GM23338 (cell line): ENCODE measurements around the gene UVSSA. TPM values are rescaled to one million over a fixed set of nuclear protein-coding genes. Genes with fewer than 3 reads are reported as not detected.

Source experiments
- ATAC-seq: fragments of 200-7000 bp; cut with Tn5 transposase; 3 replicates; pipeline ENCODE4 v1.9.1; 2020
- DNase-seq: peaks from one replicate; pipeline ENCODE4 v3.0.0-alpha.2; 2015; ENCODE audit warnings: low spot score
- H2AFZ ChIP-seq: fragments of 200-600 bp; sonication (generic); 2 replicates; pipeline ENCODE4 v1.8.0; 2016; ENCODE audit warnings: antibody characterized with exemption, mild to moderate bottlenecking, moderate library complexity
- H3F3A ChIP-seq: fragments of 200-600 bp; sonication (generic); replicated peaks from 2 replicates; pipeline ENCODE4 v1.8.0; 2017; ENCODE audit warnings: antibody characterized with exemption, mixed run types, low read depth
- H3K27ac ChIP-seq: fragments of 200-600 bp; sonication (generic); 2 replicates; pipeline ENCODE4 v1.6.1; 2016; ENCODE audit warnings: low read depth
- H3K27me3 ChIP-seq: fragments of 200-600 bp; sonication (generic); 2 replicates; pipeline ENCODE4 v1.8.0; 2016; ENCODE audit warnings: mild to moderate bottlenecking, mixed run types, moderate library complexity; ENCODE audit not compliant: insufficient read depth
- H3K36me3 ChIP-seq: fragments of 200-600 bp; sonication (generic); 2 replicates; pipeline ENCODE4 v1.8.0; 2016; ENCODE audit warnings: mild to moderate bottlenecking; ENCODE audit not compliant: insufficient read depth
- H3K4me1 ChIP-seq: fragments of 200-600 bp; sonication (generic); 2 replicates; pipeline ENCODE4 v1.8.0; 2016; ENCODE audit warnings: mild to moderate bottlenecking, moderate library complexity; ENCODE audit not compliant: insufficient read depth
- H3K4me2 ChIP-seq: fragments of 200-600 bp; sonication (generic); 2 replicates; pipeline ENCODE4 v1.7.1; 2017; ENCODE audit warnings: mixed run types
- H3K4me3 ChIP-seq: fragments of 200-600 bp; sonication (generic); 2 replicates; pipeline ENCODE4 v1.6.1; 2016; ENCODE audit warnings: mixed run types
- H3K79me2 ChIP-seq: fragments of 200-600 bp; sonication (generic); replicated peaks from 2 replicates; pipeline ENCODE4 v1.8.0; 2017; ENCODE audit warnings: mild to moderate bottlenecking; ENCODE audit not compliant: insufficient read depth
- H3K9me2 ChIP-seq: fragments of 200-600 bp; sonication (generic); 2 replicates; pipeline ENCODE4 v1.8.0; 2017; ENCODE audit not compliant: insufficient read depth
- H4K20me1 ChIP-seq: fragments of 200-600 bp; sonication (generic); replicated peaks from 2 replicates; pipeline ENCODE4 v1.8.0; 2017; ENCODE audit warnings: mild to moderate bottlenecking; ENCODE audit not compliant: insufficient read depth
- H3K27ac Mint-ChIP-seq: 2 replicates; pipeline ENCODE4 v1.8.0; 2020; ENCODE audit warnings: inconsistent platforms, mild to moderate bottlenecking, moderate library complexity, mixed read lengths
- H3K27me3 Mint-ChIP-seq: 3 replicates; pipeline ENCODE4 v1.8.0; 2022; ENCODE audit warnings: low read depth, mild to moderate bottlenecking, moderate library complexity, mixed read lengths, inconsistent platforms; ENCODE audit not compliant: insufficient read depth, poor library complexity
- H3K36me3 Mint-ChIP-seq: 3 replicates; pipeline ENCODE4 v1.8.0; 2021; ENCODE audit warnings: low read depth, mild to moderate bottlenecking, inconsistent platforms, moderate library complexity, mixed read lengths
- H3K4me1 Mint-ChIP-seq: 3 replicates; pipeline ENCODE4 v1.8.0; 2020; ENCODE audit warnings: mild to moderate bottlenecking, inconsistent platforms, mixed read lengths
- H3K4me3 Mint-ChIP-seq: 3 replicates; pipeline ENCODE4 v1.8.0; 2021; ENCODE audit warnings: moderate library complexity, mild to moderate bottlenecking, inconsistent platforms, mixed read lengths
- H3K9me3 Mint-ChIP-seq: 3 replicates; pipeline ENCODE4 v1.8.0; 2020; ENCODE audit warnings: moderate library complexity, mild to moderate bottlenecking, inconsistent platforms, mixed read lengths
- CREB1 ChIP-seq: fragments of 250-450 bp; sonication (Bioruptor Pico); IDR thresholded peaks from 2 replicates; pipeline ENCODE4 v1.5.0; 2020; ENCODE audit warnings: low read depth, mild to moderate bottlenecking, moderate library complexity
- ETS1 ChIP-seq: IDR thresholded peaks from 2 replicates; pipeline ENCODE4 v1.6.1; 2016; ENCODE audit warnings: antibody characterized with exemption
- EZH2phosphoT487 ChIP-seq: fragments of 200-600 bp; sonication (generic); IDR thresholded peaks from one replicate; pipeline ENCODE4 v1.8.1; 2018; ENCODE audit warnings: antibody characterized with exemption; ENCODE audit not compliant: unreplicated experiment
- JUNB ChIP-seq: IDR thresholded peaks from one replicate; pipeline ENCODE4 v1.6.1; 2016; ENCODE audit warnings: antibody characterized with exemption; ENCODE audit not compliant: unreplicated experiment
- NANOG ChIP-seq: IDR thresholded peaks from 2 replicates; pipeline ENCODE4 v1.6.1; 2016; ENCODE audit warnings: antibody characterized with exemption, borderline replicate concordance
- POLR2AphosphoS5 ChIP-seq: IDR thresholded peaks from 2 replicates; pipeline ENCODE4 v1.6.1; 2016; ENCODE audit warnings: antibody characterized with exemption, low read depth
- REST ChIP-seq: IDR thresholded peaks from one replicate; pipeline ENCODE4 v1.6.1; 2018; ENCODE audit warnings: antibody characterized with exemption; ENCODE audit not compliant: unreplicated experiment
- STAT1 ChIP-seq: IDR thresholded peaks from one replicate; pipeline ENCODE4 v1.6.1; 2016; ENCODE audit warnings: antibody characterized with exemption; ENCODE audit not compliant: unreplicated experiment
- ZNF331 ChIP-seq: fragments of 250-450 bp; sonication (Bioruptor Pico); IDR thresholded peaks from 2 replicates; pipeline ENCODE4 v1.5.0; 2020; ENCODE audit warnings: low read depth, mild to moderate bottlenecking, moderate library complexity
- ZNF462 ChIP-seq: fragments of 250-450 bp; sonication (Bioruptor Pico); IDR thresholded peaks from 2 replicates; pipeline ENCODE4 v1.5.0; 2020; ENCODE audit warnings: mild to moderate bottlenecking, moderate library complexity
- polyA plus RNA-seq: library from polyadenylated mRNA; unstranded; fragments of >200 nt; fragmentation: Nextera tagmentation; extraction: Ambion mirVana; gene quantifications from 2 replicates; pipeline ENCODE4 v1.2.1, GENCODE V29; 2016
- total RNA-seq: library from RNA; depleted of rRNA; stranded (reverse); fragments of >200 nt; shearing (Covaris generic); gene quantifications from 2 replicates; pipeline ENCODE4 v1.2.3, GENCODE V29; 2014

The UVSSA gene
- total and polyA plus RNA-seq, 2 experiments from 2014 or later = 6.5 to 27.7 TPM

GRCh38 chr4:1357356-1358248, 10.6 kb downstream of the UVSSA start (continued):
- TF ChIP-seq REST (no peak), STAT1 (no peak), CREB1 (no peak), JUNB (no peak), ETS1 (no peak), ZNF331 (CRISPR knock-in tag) (no peak), NANOG (no peak)

- Mint-ChIP-seq H3K27ac (no peak overlapping the region), H3K9me3 (no peaks in the 10 kb centered on the region), H3K36me3 (peaks cover 10% of the 10 kb centered on the region), H3K4me3 (no peak overlapping the region), H3K27me3 (peaks cover 2% of the 10 kb centered on the region), H3K4me1 (peaks cover 3% of the 10 kb centered on the region; the same call in 2 of the 3 replicates)
- H3K79me2 ChIP-seq = no peaks in the 10 kb centered on the region
- no peak overlapping the region for H3K27ac ChIP-seq
- H3F3A ChIP-seq = no peaks in the 10 kb centered on the region
- no peak overlapping the region for H3K4me2 ChIP-seq
- no peak for DNase-seq
- no peaks in the 10 kb centered on the region for H4K20me1 ChIP-seq
- no peaks in the 10 kb centered on the region for H3K27me3 ChIP-seq
- H3K4me1 ChIP-seq = no peaks in the 10 kb centered on the region
- ATAC-seq = no peak
- H3K4me3 ChIP-seq = no peak overlapping the region
- H3K9me2 ChIP-seq = no peaks in the 10 kb centered on the region
- no peak overlapping the region for H2AFZ ChIP-seq
- H3K36me3 ChIP-seq = no peaks in the 10 kb centered on the region
- TF ChIP-seq ZNF462 (CRISPR knock-in tag) = no peak
- TF ChIP-seq NANOG = no peak
- TF ChIP-seq ETS1 = no peak
- TF ChIP-seq EZH2phosphoT487 = no peak
- no peak for TF ChIP-seq POLR2AphosphoS5
Observed at GRCh38 chr4:1358421-1359143, 11.6 kb downstream of the UVSSA start.
